NCI-H226 (cell line): ENCODE measurements around the gene ASH1L.
"Not testable (repeated sequence)": the region's sequence is repeated elsewhere in the genome, so short reads cannot be mapped to it uniquely, and the experiment has no call there.

Source experiments
- DNase-seq: peaks from one replicate; pipeline ENCODE4 v3.0.0-alpha.2; 2015

Gene ASH1L

DNA sequence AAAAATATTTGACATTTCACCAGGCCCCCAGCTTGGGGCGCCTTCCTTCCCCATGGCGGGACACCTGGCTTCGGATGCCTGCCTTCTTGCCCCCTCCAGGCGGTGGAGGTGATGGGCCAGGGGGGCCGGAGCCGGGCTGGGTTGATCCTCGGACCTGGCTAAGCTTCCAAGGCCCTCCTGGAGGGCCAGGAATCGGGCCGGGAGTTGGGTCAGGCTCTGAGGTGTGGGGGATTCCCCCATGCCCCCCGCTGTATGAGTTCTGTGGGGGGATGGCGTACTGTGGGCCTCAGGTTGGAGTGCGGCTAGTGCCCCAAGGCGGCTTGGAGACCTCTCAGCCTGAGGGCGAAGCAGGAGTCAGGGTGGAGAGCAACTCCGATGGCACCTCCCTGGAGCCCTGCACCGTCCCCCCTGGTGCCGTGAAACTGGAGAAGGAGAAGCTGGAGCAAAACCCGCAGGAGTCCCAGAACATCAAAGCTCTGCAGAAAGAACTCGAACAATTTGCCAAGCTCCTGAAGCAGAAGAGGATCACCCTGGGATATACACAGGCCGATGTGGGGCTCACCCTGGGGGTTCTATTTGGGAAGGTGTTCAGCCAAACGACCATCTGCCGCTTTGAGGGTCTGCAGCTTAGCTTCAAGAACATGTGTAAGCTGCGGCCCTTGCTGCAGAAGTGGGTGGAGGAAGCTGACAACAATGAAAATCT, 129.3 kb downstream of the ASH1L start:
- DNase-seq, result not testable (repeated sequence)

DNA sequence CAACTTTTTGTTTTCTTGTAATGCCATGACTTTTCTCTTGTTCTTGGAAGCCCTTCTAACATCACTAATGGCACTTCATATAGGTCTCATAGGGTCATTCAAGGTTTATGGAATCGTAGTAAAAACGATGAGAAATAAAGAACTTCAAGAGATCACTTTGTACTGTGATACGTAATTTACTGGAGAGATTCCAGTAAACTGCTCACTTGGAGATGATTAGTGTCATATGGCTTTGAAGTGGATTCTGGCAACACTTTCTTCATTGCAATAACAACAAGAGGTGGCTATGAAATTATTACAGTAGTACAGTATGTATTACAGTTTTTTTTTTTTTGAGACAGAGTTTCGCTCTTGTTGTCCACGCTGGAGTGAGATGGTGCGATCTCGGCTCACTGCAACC, 138.5 kb downstream of the ASH1L start:
- no peak for DNase-seq

DNA sequence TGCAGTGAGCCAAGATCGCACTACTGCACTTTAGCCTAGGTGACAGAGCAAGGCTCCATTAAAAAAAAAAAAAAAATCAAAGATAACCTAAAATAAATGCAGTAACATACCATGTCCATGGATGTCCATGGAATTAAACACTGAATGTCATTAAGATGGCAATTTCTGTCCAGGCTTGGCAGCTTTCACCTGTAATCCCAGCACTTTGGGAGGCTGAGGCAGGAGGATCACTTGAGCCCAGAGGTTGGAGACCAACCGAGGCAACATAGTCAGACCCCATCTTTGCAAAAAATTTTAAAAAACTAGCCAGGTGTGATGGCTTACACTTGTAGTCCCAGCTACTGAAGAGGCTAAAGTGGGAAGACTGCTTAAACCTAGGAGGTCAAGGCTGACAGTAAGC, 141.8 kb downstream of the ASH1L start:
- DNase-seq, result no peak

DNA sequence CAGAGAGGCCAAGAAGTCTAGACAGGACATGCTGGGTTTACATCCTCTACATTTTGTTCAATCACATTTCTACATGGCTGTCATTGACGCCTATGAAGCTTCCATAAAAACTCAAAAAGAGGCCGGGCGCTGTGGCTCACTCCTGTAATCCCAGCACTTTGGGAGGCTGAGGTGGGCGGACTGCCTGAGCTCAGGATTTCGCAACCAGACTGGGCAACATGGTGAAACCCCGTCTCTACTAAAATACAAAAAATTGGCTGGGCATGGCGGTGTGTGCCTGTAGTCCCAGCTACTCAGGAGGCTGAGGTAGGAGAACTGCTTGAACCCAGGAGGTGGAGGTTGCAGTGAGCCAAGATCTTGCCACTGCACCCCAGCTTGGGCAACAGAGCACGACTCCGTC, 150.8 kb downstream of the ASH1L start:
- not testable (repeated sequence) for DNase-seq

DNA sequence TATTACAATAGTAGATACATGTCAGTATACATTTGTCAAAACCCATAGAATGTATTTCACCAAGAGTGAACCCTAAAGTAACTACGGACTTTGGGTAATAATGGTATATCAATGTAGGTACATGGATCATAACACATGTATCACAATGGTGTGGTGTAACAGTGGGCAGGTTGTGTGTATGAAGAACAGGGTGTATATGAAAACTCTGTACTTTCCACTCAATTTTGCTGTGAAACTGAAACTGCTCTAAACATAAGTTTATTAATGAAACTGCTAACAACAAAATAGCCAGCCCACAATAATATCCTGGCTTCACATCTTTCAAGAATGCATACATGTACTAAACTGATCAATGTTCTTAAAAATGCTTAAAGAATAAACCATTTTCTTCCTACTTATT, 151.7 kb downstream of the ASH1L start:
- DNase-seq, result no peak

DNA sequence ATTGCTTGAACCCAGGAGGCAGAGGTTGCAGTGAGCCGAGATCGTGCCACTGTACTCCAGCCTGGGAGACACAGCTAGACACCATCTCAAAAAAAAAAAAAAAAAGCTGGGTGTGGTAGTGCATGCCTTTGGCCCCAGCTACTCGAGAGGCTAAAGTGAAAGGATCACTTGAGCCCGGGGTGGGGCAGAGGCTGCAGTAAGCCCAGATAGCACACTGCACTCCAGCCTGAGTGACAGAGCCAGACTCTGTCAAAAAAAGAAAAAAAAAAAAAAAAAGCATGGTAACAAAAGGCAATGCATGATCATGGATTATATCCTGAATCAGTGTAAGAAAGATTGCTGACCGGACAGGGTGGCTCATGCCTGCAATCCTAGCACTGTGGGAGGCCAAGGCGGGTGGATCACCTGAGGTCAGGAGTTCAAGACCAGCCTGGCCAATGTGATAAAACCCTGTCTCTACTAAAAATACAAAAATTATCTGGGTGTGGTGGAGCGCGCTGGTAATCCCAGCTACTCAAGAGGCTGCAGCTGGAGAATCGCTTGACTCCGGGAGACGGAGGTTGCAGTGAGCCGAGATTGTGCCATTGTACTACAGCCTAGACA, 165.6 kb downstream of the ASH1L start:
- DNase-seq, result peak; percentile 6

DNA sequence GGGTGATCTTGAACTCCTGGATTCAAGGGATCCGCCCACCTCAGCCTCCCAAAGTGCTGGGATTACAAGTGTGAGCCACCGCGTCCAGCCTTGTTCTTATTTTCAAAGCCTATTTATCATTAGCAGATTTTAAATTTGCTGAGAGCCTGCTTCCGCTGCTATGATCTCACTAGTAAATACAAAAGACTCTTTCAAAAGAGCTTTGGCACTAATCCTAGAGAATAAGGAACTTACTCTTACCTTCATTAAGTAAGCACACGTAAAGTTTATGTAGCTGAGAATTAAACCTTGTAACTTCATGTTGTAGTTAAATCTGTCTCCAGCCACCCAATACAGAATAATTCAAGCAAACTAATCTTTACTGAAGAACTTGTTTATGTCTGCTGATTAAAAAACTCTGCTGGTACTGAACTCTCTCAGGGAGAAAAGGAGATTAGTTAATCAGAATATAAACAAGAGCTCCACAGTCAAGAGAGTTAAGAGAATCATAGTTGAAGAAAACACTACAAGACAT, 169.6 kb downstream of the ASH1L start:
- no peak for DNase-seq

DNA sequence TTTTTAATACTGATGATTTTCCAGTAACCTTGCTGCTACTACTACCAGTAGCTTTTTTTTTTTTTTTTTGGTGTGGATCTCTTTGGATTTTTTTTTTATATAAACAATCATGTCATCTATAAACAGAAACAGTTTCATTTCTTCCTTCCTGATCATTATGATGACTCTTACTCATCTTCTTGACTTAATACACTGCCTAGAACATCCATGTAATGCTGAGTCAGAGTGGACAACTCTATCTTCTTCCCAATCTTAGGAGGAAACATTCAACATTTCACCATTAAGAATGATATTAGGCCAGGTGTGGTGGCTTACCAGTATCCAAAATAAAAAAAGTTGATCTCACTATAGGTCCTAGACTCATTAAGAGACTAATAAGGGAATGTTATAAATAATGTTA, 172.8 kb downstream of the ASH1L start:
- DNase-seq, result no peak

DNA sequence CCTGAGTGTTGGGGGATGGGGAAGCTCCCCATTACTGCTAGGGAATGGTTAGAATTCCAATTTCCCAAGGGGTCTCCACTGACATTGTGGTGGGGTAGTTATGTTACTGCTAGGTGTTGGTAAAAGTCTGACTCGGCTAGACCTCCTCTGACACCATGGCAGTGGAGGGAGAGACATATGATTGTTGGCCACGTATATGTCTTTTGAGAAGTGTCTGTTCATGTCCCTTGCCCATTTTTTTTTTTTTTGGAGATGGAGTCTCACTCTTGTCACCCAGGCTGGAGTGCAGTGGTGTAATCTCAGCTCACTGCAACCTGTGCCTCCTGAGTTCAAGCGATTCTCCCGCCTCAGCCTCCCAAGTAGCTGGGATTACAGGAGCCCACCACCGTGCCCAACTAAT, 176.8 kb downstream of the ASH1L start:
- not testable (repeated sequence) for DNase-seq

DNA sequence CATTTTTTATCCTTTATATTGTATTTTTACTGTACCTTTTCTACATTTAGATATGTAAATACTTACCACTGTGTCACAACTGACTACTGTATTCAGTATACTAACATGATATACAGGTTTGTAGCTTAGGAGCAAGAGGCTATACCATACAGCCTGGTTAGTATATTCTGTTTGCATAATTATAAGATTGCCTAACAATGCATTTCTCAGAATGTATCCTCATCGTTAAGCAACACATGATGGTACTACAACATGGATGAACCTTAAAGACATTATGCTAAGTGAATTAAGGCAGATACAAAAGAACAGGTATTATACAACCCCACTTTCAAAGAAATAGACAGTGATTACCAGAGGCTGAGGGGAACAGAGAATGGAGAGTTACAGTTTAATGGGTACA, 179.2 kb downstream of the ASH1L start:
- no peak for DNase-seq

DNA sequence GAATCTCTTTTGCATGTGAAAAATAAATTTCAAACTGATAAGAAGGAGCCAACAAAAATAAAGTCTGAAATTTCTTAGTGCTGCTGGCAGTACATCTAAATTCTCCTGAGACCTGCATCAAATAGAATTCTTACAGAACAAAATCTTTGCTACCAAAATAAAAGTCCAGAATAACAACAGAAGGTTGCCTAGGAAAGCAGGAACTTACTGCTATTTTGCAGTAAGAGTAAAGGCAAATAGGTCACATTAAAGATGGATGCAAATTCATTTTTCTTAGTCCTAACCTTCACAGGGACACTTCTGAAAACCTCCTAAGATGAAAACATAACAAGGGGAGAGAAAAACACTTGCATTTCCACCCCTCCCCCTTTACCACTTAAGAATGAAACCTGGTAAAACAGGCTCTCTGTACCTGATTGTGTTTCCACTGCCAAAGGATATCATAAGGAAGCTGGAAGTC, 182.9 kb downstream of the ASH1L start:
- no peak for DNase-seq

DNA sequence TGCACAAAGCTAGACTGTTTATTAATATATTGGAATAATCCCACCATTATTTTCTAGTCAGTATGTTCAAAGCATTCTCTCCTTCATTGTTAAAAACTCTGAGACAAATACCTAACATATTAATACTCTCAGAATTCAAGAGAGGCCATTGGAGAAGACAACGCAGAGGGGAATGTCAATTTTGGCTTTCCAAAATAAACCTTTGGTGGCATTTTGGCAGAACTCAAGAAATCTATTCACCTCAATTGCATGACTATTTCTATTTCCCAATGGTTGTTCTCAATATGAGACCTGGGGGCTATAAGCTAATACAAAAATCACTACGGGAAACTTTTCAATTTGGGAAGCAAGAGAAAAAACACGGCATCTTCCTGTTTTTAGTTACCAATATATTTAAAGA, 183.4 kb downstream of the ASH1L start:
- no peak for DNase-seq

DNA sequence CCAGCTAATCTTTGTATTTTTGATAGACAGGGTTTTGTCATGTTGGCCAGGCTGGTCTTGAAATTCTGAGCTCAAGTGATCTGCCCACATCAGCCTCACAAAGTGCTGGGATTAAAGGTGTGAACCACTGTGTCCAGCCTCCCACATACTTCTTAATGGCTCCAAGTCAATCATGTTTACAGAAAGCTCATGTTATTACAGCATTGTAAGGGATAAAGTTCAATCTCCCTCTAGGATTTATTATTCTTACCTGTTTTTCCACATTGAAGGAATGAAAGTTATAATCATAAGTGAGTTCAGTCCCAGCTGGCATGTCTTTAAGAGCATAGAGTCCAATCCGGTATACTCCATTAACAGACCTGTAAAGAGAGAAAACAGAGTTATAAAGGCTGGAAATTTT, 202.6 kb downstream of the ASH1L start:
- no peak for DNase-seq

DNA sequence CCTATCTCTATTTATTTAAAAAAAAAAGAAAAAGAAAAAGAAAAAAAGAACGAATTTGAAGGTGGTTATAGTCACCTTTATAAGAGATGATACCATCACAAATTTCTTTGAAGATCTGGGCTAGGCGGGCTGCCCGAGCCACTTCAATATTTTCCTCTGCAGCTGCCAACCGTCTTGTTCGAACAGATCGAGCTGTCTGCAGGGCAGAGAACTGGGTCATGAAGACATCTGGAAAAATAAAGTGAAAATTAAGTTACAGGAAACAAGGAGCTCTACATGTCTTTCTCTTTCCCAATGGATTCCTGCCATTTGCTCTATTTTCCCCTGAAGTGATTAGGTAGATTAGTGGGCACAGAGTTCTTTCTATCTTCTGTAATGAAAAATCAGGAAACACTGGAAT, 210.0 kb downstream of the ASH1L start:
- no peak for DNase-seq

DNA sequence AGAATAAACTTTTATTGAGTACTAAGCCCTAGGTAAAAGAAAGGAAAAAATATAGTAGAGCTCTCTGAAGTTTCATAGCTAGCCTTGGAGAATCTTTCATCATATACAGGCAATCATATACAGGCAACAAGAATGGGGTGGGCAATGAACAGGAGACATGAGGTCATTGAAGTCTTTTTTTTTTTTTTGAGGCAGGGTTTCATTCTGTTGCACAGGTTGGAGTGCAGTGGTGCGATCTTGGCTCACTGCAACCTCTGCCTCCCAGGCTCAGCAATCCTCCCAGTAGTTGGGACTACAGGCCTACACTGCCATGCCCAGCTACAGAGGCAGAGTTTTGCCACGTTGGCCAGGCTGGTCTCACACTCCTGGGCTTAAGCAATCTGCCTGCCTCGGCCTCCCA, 219.8 kb downstream of the ASH1L start:
- no peak for DNase-seq

DNA sequence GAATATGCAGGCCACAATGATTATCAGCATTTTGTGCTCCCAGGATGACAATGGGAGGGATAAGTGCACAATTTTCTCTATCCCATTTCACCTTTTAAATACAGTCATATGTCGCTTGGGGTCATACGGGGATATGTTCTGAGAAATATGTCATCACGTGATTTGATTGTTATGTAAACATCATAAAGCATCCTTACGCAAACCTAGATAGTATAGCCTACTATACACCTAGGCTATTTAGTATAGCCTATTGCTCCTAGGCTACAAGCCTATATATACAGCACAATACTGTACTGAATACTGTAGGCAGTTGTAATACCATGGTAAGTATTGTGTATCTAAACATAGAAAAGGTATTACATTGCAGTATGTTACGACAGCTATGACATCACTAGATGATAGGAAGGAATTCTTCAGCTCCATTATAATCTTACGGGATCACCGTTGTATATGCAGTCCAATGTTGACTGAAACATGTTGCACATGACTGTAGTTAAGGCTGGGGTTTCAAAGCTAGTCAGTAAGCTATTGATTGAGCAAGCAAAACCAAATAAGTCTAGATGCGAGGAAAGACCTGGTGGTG, 223.0 kb downstream of the ASH1L start:
- DNase-seq, result no peak

DNA sequence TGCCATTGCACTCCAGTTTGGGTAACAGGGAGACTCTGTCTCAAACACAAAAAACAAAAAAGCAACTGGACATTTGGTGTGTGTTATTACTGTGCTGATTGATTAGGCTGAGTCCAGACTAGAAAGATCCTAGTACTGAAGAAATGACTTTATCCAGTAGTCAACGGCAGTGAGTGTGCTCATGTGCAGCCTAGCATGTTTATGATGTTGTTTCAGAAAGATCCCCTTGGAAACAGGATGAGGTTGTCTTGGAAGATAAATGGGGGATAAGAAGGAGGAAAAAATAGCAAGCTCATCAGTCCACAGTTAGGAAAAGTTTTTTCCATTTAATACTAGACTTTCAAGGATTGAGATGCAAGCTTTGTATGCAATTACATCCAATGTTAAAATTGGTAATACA, 227.6 kb downstream of the ASH1L start:
- DNase-seq, result no peak

DNA sequence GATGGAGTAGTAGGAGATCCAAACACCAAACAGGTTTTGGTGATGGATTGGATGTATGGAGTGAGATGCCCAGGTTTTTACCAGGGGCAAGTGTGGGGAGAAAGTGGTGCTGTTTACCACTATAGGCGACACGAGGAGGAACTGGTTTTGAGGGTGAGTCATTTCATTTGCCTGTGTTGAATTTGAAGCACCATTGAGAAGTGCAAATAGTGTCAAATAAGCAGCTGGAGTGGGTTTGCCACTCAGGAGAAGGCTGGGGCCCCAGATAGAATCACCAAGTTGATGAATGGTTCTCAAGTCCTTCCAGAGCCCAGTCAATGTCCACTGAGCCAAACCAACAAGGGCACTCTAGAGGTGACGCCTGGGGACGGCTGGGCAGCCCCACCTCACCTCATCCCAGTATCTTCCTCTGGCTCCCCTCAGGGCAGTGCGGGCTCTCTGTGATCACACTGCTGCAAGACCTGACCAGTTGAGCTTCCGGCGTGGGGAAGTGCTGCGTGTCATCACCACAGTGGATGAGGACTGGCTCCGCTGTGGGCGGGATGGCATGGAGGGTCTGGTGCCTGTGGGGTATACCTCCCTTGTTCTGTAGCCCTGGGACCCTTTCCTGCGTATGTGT, 232.5 kb downstream of the ASH1L start:
- DNase-seq, result no peak

DNA sequence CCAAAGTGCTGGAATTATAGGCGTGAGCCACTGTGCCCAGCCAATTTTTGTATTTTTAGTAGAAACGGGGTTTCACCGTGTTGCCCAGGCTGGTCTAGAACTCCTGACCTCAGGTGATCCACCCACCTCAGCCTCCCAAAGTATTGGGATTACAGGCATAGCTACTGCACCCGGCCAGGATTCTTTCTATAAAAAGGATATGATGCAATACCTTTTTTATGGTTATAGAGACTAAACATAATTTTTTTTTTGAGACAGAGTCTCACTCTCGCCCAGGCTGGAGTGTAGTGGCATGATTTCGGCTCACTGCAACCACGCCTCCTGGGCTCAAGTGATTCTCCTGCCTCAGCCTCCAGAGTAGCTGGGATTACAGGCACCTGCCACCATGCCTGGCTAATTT, 233.7 kb downstream of the ASH1L start:
- DNase-seq, result not testable (repeated sequence)

DNA sequence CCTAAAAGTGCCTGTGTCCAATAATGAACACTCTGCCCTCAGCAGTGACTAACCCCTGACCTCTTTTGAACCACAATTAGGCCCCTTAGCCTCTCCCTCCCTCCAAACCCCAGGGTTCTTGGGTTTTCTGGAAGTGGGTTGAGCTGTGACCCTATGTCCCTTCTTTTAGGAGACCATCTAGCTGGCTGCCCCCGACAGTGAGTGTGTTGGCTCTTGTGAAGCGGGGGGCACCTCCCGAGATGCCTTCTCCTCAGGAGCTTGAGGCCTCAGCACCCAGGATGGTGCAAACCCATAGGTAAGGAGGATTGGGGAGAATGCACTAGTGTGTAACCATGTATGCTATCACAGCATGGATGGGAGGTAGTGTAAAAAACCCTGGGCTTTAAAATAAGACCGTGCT, 234.6 kb downstream of the ASH1L start:
- DNase-seq, result no peak

DNA sequence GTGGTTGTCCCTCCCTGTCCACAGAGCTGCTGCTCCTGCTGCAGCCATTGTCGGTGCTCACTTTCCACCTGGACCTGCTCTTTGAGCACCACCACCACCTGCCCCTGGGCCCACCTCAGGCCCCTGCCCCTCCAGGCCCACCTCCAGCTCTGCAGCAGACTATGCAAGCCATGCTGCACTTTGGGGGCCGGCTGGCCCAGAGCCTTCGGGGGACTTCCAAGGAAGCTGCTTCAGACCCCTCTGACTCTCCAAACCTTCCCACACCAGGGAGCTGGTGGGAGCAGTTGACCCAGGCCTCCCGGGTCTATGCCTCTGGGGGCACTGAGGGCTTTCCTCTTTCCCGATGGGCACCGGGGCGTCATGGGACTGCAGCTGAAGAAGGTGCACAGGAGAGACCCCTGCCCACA, 236.0 kb downstream of the ASH1L start:
- DNase-seq, result no peak

DNA sequence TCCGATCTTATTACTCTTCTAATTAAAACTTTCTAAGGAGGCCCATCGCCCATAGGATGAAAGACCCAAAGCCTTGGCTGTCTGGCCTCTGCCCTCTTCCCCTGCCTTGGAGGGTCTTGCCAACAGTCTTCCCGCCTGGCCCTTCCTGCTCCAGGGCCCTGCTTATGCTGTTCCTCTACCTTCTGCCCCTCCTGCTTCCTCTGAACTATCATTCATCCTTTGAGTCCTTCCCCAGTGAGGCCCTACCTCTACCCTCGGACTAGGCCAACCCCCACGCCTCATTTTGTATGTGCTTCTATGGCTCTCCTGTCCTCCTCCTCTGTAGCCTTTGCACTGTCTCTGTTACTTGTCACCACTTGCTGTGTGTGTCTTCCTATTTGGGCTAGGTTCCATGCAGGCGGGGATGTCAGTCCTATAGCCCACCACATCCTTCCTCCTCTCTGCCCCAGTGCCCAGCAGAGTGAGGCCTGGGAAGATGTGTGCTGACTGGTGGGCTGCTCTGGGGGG, 236.5 kb downstream of the ASH1L start:
- DNase-seq, result no peak

DNA sequence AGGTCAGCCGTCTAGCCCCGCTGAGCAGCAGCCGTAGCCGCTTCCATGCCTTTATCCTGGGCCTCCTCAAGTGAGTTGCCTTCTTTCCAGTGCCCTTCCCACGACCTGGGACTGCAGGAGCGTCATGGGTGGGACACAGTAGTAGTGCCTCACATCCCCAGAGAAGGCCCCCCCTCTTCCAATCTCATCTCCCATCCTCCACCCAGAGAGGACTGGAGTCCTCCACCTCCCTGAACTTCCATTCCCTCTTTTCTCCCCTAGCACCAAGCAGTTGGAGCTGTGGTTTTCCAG, 237.1 kb downstream of the ASH1L start:
- DNase-seq, result no peak
